Suprapubic skin (tissue), 4 donors: ENCODE results near the gene CADM2.

Experiments used
- POLR2A ChIP-seq, 2 donors: fragments of 450-650 bp; IDR thresholded peaks; one replicate each; pipeline ENCODE4 v1.6.1; 2017; ENCODE audit warnings: antibody characterized with exemption in 2 of 2, mild to moderate bottlenecking in 2 of 2, moderate library complexity in 2 of 2
- POLR2AphosphoS5 ChIP-seq, 3 donors: sonication (generic); formaldehyde crosslinking; IDR thresholded peaks; one replicate each; pipeline ENCODE4 v1.6.1; 2017; ENCODE audit warnings: antibody characterized with exemption in 3 of 3
- TF ChIP-seq, protein P1 (sequence below), 2 donors: fragments of 200-600 bp in 1 of 2; fragments of 450-650 bp in 1 of 2; sonication (generic) in 1 of 2; IDR thresholded peaks; one replicate each; pipeline ENCODE4 v1.5.1; 2016 to 2019; ENCODE audit warnings: antibody characterized with exemption in 2 of 2, mild to moderate bottlenecking in 1 of 2, moderate library complexity in 1 of 2

GRCh38 chr3:85433319-85433718 is 474.5 kb downstream of the CADM2 start:
- TF ChIP-seq, protein P1, sequence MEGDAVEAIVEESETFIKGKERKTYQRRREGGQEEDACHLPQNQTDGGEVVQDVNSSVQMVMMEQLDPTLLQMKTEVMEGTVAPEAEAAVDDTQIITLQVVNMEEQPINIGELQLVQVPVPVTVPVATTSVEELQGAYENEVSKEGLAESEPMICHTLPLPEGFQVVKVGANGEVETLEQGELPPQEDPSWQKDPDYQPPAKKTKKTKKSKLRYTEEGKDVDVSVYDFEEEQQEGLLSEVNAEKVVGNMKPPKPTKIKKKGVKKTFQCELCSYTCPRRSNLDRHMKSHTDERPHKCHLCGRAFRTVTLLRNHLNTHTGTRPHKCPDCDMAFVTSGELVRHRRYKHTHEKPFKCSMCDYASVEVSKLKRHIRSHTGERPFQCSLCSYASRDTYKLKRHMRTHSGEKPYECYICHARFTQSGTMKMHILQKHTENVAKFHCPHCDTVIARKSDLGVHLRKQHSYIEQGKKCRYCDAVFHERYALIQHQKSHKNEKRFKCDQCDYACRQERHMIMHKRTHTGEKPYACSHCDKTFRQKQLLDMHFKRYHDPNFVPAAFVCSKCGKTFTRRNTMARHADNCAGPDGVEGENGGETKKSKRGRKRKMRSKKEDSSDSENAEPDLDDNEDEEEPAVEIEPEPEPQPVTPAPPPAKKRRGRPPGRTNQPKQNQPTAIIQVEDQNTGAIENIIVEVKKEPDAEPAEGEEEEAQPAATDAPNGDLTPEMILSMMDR (IDR thresholded peaks at IDR 0.05), result no peak
- TF ChIP-seq POLR2A (IDR thresholded peaks at IDR 0.05) (no peak), POLR2AphosphoS5 (IDR thresholded peaks at IDR 0.05) (no peak)
